ENCODE data around the gene TRO. TPM values are rescaled to one million over a fixed set of nuclear protein-coding genes. Genes with fewer than 3 reads are reported as not detected.

The TRO gene, protein sequence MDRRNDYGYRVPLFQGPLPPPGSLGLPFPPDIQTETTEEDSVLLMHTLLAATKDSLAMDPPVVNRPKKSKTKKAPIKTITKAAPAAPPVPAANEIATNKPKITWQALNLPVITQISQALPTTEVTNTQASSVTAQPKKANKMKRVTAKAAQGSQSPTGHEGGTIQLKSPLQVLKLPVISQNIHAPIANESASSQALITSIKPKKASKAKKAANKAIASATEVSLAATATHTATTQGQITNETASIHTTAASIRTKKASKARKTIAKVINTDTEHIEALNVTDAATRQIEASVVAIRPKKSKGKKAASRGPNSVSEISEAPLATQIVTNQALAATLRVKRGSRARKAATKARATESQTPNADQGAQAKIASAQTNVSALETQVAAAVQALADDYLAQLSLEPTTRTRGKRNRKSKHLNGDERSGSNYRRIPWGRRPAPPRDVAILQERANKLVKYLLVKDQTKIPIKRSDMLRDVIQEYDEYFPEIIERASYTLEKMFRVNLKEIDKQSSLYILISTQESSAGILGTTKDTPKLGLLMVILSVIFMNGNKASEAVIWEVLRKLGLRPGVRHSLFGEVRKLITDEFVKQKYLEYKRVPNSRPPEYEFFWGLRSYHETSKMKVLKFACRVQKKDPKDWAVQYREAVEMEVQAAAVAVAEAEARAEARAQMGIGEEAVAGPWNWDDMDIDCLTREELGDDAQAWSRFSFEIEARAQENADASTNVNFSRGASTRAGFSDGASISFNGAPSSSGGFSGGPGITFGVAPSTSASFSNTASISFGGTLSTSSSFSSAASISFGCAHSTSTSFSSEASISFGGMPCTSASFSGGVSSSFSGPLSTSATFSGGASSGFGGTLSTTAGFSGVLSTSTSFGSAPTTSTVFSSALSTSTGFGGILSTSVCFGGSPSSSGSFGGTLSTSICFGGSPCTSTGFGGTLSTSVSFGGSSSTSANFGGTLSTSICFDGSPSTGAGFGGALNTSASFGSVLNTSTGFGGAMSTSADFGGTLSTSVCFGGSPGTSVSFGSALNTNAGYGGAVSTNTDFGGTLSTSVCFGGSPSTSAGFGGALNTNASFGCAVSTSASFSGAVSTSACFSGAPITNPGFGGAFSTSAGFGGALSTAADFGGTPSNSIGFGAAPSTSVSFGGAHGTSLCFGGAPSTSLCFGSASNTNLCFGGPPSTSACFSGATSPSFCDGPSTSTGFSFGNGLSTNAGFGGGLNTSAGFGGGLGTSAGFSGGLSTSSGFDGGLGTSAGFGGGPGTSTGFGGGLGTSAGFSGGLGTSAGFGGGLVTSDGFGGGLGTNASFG (N-terminal part only)
- polyA plus RNA-seq (2013, experiment 1 of 2) = 111 TPM
- polyA plus RNA-seq (2013, experiment 2 of 2) = 100 TPM

DNA sequence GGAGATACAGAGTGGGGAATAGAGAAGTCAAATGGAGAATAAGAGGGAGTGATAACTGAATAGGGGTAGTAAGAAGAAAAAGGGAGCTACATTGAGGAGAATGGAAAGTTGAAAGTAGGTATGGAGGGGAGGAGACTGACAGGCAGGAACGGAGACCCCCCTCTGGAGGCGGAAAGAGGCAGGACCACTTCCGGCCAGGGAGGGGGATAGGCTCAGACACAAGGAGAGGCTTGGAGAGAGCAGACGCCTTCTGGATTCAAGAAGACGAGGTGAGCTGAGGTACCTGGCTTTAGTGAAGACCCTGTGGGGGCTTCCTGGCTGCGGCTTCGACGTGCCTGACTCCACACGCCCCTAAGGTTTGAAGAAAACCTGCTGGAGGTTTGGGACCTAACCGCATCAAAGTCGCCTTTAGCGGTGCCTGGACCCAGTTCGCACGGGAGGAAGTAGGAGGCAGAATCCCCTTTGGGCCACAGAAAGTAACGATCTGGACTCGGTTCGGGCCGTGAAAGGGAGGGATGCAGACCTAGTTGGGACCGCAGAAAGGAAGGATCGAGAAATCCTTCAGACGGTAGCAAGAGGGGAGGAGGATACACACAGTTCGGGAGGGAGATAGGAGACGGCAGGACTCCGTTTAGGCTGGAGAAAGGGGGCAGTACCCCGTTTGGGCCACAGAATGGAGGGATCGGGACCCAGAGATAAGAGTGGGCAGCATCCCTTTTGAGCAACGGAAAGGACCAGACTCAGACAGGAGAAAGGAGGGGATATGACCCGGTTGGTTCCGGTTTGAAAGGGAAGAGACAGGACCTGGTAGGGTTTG is at the start of gene TRO:
TSS of gene TRO (plus strand) at position 215 of the 817 bp plus-strand sequence. CDS start 1,423 bp downstream, outside the sequence.
- H3K27ac ChIP-seq (ENCODE audit: low read depth, low read length, severe bottlenecking) = peak within 1 kb of the TSS; percentile 45
- H3K36me3 ChIP-seq (ENCODE audit: control insufficient read depth, insufficient read depth, low read length) = peaks cover 34% of the 10 kb centered on the region
- WGBS, 2 experiments (ENCODE audit: insufficient coverage in 2 of 2) = 0 to 1% methylated on average over 19 to 22 of the region's 29 CpGs
- peak within 1 kb of the TSS; percentile 70 for H3K4me3 ChIP-seq (ENCODE audit: extremely low read depth, insufficient read depth, low read length, poor library complexity, severe bottlenecking)
- no peaks in the 10 kb centered on the region for H3K9me3 ChIP-seq (ENCODE audit: control insufficient read depth, low read length)
- H3K4me1 ChIP-seq (ENCODE audit: control insufficient read depth, insufficient read depth, low read length, poor library complexity, severe bottlenecking) = no peaks in the 10 kb centered on the region

DNA sequence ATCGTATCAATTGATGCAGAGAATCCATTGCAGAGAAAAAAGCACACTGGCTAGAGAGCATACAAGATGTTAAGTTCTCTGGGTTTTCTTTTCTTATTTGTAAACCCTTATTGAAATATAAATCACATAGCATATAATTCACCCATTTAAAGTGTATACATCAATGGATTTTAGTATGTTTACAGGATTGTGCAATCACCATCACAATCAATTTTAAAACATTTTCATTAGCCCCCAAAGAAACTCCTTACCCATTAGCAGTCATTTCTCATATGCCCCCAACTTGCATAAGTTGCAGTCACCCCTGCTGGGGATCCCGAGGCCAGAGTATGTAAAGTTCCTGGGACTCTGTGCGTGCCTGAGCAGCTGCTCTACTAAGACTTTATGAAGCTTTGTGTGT is 34.9 kb upstream of the TRO start:
- no peak overlapping the region for H3K27ac ChIP-seq (ENCODE audit: low read depth, low read length, severe bottlenecking)
- no peaks in the 10 kb centered on the region for H3K9me3 ChIP-seq (ENCODE audit: control insufficient read depth, low read length)
- no peaks in the 10 kb centered on the region for H3K36me3 ChIP-seq (ENCODE audit: control insufficient read depth, insufficient read depth, low read length)
- 83% methylated on average over 2 of the region's 3 CpGs; no CpG with 5 or more reads in 1 of the 2 experiments for WGBS, 2 experiments (ENCODE audit: insufficient coverage in 2 of 2)
- no peak overlapping the region for H3K4me3 ChIP-seq (ENCODE audit: extremely low read depth, insufficient read depth, low read length, poor library complexity, severe bottlenecking)
- no peaks in the 10 kb centered on the region for H3K4me1 ChIP-seq (ENCODE audit: control insufficient read depth, insufficient read depth, low read length, poor library complexity, severe bottlenecking)

DNA sequence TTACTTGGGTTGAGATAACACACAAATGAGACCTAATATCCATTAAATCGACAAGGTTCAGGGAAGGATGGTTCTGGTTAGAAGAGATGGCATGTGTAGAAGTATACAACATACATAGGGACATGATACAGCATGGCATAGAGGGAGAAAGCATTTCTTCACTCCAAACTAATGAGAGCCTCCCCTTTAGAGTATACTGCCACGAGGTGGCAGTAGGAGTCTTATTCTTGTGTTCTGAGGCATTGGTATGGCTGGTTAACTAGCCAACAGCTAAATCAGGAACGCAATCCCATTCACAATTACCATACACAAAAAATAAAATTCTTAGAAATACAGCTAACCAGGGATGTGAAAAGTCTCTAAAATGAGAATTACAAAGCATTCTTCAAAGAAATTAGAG is 29.1 kb upstream of the TRO start:
- Histone ChIP-seq H3K4me3 (ENCODE audit: extremely low read depth, insufficient read depth, low read length, poor library complexity, severe bottlenecking) (no peak overlapping the region), H3K27ac (ENCODE audit: low read depth, low read length, severe bottlenecking) (no peak overlapping the region), H3K9me3 (ENCODE audit: control insufficient read depth, low read length) (no peaks in the 10 kb centered on the region), H3K36me3 (ENCODE audit: control insufficient read depth, insufficient read depth, low read length) (no peaks in the 10 kb centered on the region), H3K4me1 (ENCODE audit: control insufficient read depth, insufficient read depth, low read length, poor library complexity, severe bottlenecking) (no peaks in the 10 kb centered on the region)
- no CpG with 5 or more reads among the region's 3 CpGs for WGBS, 2 experiments (ENCODE audit: insufficient coverage in 2 of 2)

DNA sequence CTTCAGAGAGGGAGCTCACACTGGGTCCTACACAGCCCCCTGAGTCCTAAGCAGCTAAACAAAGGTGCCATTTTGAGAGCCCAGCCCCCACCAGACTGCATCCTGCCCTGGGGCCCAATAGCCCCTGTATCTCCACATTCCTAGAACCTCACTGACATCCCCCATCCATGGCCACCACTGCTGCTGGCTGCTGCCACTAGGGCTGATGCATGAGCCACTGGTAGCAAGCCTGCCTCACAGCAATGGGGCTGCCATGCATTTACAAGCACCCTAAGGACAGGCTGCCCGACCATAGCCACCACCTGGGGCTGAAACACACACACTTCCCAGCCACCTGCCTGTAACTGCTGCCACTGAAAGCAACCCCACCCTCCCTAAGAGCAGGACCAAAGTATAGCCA is 26.5 kb upstream of the TRO start:
- Histone ChIP-seq H3K9me3 (ENCODE audit: control insufficient read depth, low read length) (no peaks in the 10 kb centered on the region), H3K36me3 (ENCODE audit: control insufficient read depth, insufficient read depth, low read length) (no peaks in the 10 kb centered on the region), H3K27ac (ENCODE audit: low read depth, low read length, severe bottlenecking) (no peak overlapping the region), H3K4me1 (ENCODE audit: control insufficient read depth, insufficient read depth, low read length, poor library complexity, severe bottlenecking) (no peaks in the 10 kb centered on the region), H3K4me3 (ENCODE audit: extremely low read depth, insufficient read depth, low read length, poor library complexity, severe bottlenecking) (no peak overlapping the region)
- WGBS, 2 experiments (ENCODE audit: insufficient coverage in 2 of 2) = no CpG with 5 or more reads among the region's 1 CpG

DNA sequence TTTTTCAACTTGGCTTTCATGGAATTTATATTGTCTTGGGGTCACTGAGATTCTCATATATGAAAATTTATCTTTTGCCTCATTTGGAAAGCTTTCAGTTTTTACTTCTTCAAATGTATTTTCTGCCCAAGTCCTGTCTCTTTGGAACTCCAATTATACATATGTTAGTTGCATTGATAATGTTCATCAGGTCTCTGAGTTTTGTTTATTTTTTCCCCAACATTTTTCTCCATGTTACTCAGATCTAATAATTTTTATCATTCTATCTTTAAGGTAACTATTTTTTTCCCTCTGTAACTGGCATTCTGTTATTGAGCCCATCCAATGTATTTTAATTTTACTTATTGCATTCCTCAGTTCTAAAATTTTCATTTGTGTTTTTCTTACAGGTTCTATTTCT is 10.7 kb upstream of the TRO start:
- H3K27ac ChIP-seq (ENCODE audit: low read depth, low read length, severe bottlenecking) = no peak overlapping the region
- no peaks in the 10 kb centered on the region for H3K9me3 ChIP-seq (ENCODE audit: control insufficient read depth, low read length)
- no peaks in the 10 kb centered on the region for H3K36me3 ChIP-seq (ENCODE audit: control insufficient read depth, insufficient read depth, low read length)
- H3K4me1 ChIP-seq (ENCODE audit: control insufficient read depth, insufficient read depth, low read length, poor library complexity, severe bottlenecking) = no peaks in the 10 kb centered on the region
- H3K4me3 ChIP-seq (ENCODE audit: extremely low read depth, insufficient read depth, low read length, poor library complexity, severe bottlenecking) = no peak overlapping the region

DNA sequence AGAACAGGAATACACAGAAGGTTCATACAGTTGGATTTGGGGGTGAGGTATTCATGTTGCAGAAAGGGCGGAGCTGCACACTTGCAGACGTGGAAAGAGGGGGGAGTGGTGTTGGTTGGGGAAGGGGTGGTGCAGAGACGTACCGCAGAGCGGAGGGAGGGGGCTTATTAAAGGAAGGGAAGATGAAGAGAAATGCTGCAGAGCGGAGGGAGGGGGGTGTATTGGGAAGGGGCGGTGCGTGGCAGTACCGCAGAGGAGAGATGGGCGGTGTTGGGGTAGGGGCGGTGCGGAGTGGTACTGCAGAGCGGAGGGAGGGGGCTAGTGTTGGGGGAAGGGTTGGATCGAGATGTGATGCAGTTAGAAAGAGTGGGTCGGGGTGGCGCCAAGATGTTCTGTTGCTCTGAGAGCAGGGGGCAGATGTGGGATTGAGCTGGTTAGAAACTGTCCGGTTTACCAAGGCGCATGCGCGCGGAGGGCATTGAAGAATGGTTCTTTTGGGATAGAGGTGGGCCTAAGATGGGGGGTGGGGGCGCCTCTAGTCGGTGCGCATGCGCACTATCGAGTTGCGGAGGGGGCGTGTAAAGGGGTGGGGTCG is 900 bp downstream of the TRO start:
- 0 to 2% methylated on average over 5 to 15 of the region's 29 CpGs for WGBS, 2 experiments (ENCODE audit: insufficient coverage in 2 of 2)
- Histone ChIP-seq H3K36me3 (ENCODE audit: control insufficient read depth, insufficient read depth, low read length) (peaks cover 41% of the 10 kb centered on the region), H3K9me3 (ENCODE audit: control insufficient read depth, low read length) (no peaks in the 10 kb centered on the region), H3K4me3 (ENCODE audit: extremely low read depth, insufficient read depth, low read length, poor library complexity, severe bottlenecking) (peak overlapping the region; percentile 70), H3K27ac (ENCODE audit: low read depth, low read length, severe bottlenecking) (peak overlapping the region; percentile 45), H3K4me1 (ENCODE audit: control insufficient read depth, insufficient read depth, low read length, poor library complexity, severe bottlenecking) (no peaks in the 10 kb centered on the region)

DNA sequence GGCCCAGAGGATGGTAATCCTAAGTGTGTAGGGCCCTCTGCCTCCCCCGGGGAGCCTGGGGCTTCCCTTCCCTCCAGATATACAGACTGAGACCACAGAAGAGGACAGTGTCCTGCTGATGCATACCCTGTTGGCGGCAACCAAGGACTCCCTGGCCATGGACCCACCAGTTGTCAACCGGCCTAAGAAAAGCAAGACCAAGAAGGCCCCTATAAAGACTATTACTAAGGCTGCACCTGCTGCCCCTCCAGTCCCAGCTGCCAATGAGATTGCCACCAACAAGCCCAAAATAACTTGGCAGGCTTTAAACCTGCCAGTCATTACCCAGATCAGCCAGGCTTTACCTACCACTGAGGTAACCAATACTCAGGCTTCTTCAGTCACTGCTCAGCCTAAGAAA is 1.9 kb downstream of the TRO start:
- H3K27ac ChIP-seq (ENCODE audit: low read depth, low read length, severe bottlenecking) = no peak overlapping the region
- H3K4me3 ChIP-seq (ENCODE audit: extremely low read depth, insufficient read depth, low read length, poor library complexity, severe bottlenecking) = no peak overlapping the region
- WGBS, 2 experiments (ENCODE audit: insufficient coverage in 2 of 2) = 100% methylated on average over 1 of the region's 3 CpGs; no CpG with 5 or more reads in 1 of the 2 experiments
- H3K4me1 ChIP-seq (ENCODE audit: control insufficient read depth, insufficient read depth, low read length, poor library complexity, severe bottlenecking) = no peaks in the 10 kb centered on the region
- no peaks in the 10 kb centered on the region for H3K9me3 ChIP-seq (ENCODE audit: control insufficient read depth, low read length)
- H3K36me3 ChIP-seq (ENCODE audit: control insufficient read depth, insufficient read depth, low read length) = peaks cover 50% of the 10 kb centered on the region

DNA sequence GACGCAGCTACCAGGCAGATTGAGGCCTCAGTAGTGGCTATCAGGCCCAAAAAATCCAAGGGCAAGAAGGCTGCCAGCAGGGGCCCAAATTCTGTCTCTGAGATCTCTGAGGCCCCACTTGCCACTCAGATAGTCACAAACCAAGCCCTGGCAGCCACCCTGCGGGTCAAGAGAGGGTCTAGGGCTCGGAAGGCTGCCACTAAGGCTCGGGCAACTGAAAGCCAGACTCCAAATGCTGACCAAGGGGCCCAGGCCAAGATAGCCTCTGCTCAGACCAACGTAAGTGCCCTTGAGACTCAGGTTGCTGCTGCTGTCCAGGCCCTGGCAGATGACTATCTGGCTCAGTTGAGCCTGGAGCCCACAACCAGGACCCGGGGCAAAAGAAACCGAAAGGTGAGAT is 2.8 kb downstream of the TRO start:
- 91 to 100% methylated on average over 1 to 4 of the region's 7 CpGs for whole genome bisulfite sequencing, 2 experiments (ENCODE audit: insufficient coverage in 2 of 2)
- no peaks in the 10 kb centered on the region for H3K9me3 ChIP-seq (ENCODE audit: control insufficient read depth, low read length)
- no peaks in the 10 kb centered on the region for H3K4me1 ChIP-seq (ENCODE audit: control insufficient read depth, insufficient read depth, low read length, poor library complexity, severe bottlenecking)
- no peak overlapping the region for H3K4me3 ChIP-seq (ENCODE audit: extremely low read depth, insufficient read depth, low read length, poor library complexity, severe bottlenecking)
- no peak overlapping the region for H3K27ac ChIP-seq (ENCODE audit: low read depth, low read length, severe bottlenecking)
- peaks cover 59% of the 10 kb centered on the region for H3K36me3 ChIP-seq (ENCODE audit: control insufficient read depth, insufficient read depth, low read length)

DNA sequence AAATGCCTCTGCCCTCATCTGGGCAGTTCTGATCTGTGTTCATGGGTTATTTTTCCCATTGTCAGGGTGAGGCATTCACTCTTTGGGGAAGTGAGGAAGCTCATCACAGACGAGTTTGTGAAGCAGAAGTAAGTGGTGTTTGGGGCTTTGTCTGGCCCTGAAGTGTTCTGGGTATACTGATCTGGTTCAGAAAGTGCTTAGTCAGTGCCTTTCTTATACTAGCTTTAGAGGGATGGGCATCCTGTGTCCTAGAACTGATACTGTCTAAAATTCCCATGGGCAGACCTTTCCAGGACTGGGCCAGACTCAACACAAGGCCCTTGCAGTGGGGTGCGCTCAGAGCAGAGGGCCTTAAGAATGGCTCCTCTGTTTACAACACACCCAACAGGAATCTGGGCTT is 6.4 kb downstream of the TRO start:
- Histone ChIP-seq H3K4me1 (ENCODE audit: control insufficient read depth, insufficient read depth, low read length, poor library complexity, severe bottlenecking) (no peaks in the 10 kb centered on the region), H3K4me3 (ENCODE audit: extremely low read depth, insufficient read depth, low read length, poor library complexity, severe bottlenecking) (no peak overlapping the region), H3K9me3 (ENCODE audit: control insufficient read depth, low read length) (no peaks in the 10 kb centered on the region), H3K27ac (ENCODE audit: low read depth, low read length, severe bottlenecking) (no peak overlapping the region), H3K36me3 (ENCODE audit: control insufficient read depth, insufficient read depth, low read length) (peaks cover 84% of the 10 kb centered on the region)
- WGBS, 2 experiments (ENCODE audit: insufficient coverage in 2 of 2) = 100% methylated on average over 1 of the region's 2 CpGs; no CpG with 5 or more reads in 1 of the 2 experiments
